ENCODE data around the gene NHSL1.

GRCh38 chr6:138494312-138494711, 5.0 kb downstream of the NHSL1 start:
- TF ChIP-seq, protein P1, sequence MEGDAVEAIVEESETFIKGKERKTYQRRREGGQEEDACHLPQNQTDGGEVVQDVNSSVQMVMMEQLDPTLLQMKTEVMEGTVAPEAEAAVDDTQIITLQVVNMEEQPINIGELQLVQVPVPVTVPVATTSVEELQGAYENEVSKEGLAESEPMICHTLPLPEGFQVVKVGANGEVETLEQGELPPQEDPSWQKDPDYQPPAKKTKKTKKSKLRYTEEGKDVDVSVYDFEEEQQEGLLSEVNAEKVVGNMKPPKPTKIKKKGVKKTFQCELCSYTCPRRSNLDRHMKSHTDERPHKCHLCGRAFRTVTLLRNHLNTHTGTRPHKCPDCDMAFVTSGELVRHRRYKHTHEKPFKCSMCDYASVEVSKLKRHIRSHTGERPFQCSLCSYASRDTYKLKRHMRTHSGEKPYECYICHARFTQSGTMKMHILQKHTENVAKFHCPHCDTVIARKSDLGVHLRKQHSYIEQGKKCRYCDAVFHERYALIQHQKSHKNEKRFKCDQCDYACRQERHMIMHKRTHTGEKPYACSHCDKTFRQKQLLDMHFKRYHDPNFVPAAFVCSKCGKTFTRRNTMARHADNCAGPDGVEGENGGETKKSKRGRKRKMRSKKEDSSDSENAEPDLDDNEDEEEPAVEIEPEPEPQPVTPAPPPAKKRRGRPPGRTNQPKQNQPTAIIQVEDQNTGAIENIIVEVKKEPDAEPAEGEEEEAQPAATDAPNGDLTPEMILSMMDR (IDR thresholded peaks at IDR 0.05; ENCODE audit: low read depth, low read length, missing input control), result no peak
- no peak for TF ChIP-seq GABPA (IDR thresholded peaks at IDR 0.05 in 1 of 2, conservative IDR thresholded peaks at IDR 0.05 in 1 of 2)
- TF ChIP-seq, protein P2, sequence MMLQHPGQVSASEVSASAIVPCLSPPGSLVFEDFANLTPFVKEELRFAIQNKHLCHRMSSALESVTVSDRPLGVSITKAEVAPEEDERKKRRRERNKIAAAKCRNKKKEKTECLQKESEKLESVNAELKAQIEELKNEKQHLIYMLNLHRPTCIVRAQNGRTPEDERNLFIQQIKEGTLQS (IDR thresholded peaks at IDR 0.05), result no peak
- TF ChIP-seq SP1 (IDR thresholded peaks at IDR 0.05), result no peak
- TF ChIP-seq JUND (IDR thresholded peaks at IDR 0.05), result no peak
- TF ChIP-seq YY1 (IDR thresholded peaks at IDR 0.05), result no peak
- TF ChIP-seq REST (IDR thresholded peaks at IDR 0.05), result no peak
- TF ChIP-seq RAD21 (IDR thresholded peaks at IDR 0.05), result no peak

Measured in liver (tissue), 3 donors.